CD4-positive, alpha-beta memory T cell (primary cell): ENCODE results near the gene CACNA1C. TPM values are rescaled to one million over a fixed set of nuclear protein-coding genes. Genes with fewer than 3 reads are reported as not detected.

Source experiments
- CTCF ChIA-PET: fragments of 350-600 bp; sonication (Branson Sonifier 250); formaldehyde crosslinking; loops from one replicate; lab custom pipeline; 2021; ENCODE audit warnings: inconsistent platforms; ENCODE audit not compliant: partially characterized antibody; lab: Charles Lee
- POLR2A ChIA-PET: fragments of 350-600 bp; sonication (Branson Sonifier 250); formaldehyde crosslinking; loops from one replicate; lab custom pipeline; 2021; ENCODE audit not compliant: partially characterized antibody; lab: Charles Lee
- DNase-seq, 5 donors: peaks; one replicate each; pipeline versions ENCODE4 v3.0.0 to v3.0.0-alpha.2; 2020 to 2022; ENCODE audit warnings: mixed read lengths in 1 of 5
- H3K27ac ChIP-seq: one replicate; pipeline ENCODE4 v1.7.0; 2013; ENCODE audit warnings: low read depth, low read length
- H3K27me3 ChIP-seq: 2 replicates; pipeline ENCODE4 v1.7.0; 2013; ENCODE audit warnings: mild to moderate bottlenecking, low read length, moderate library complexity; ENCODE audit not compliant: insufficient read depth
- H3K36me3 ChIP-seq: 2 replicates; pipeline ENCODE4 v1.7.0; 2013; ENCODE audit warnings: mild to moderate bottlenecking, low read length, moderate library complexity; ENCODE audit not compliant: insufficient read depth
- H3K4me1 ChIP-seq: 2 replicates; pipeline ENCODE4 v1.7.0; 2013; ENCODE audit warnings: mild to moderate bottlenecking, low read length, moderate library complexity; ENCODE audit not compliant: insufficient read depth
- H3K4me3 ChIP-seq, 2 donors: one replicate each; pipeline ENCODE4 v1.7.0; 2013; ENCODE audit warnings: low read length in 2 of 2, mild to moderate bottlenecking in 1 of 2
- H3K9me3 ChIP-seq, 2 donors: one replicate each; pipeline ENCODE4 v1.7.0; 2013; ENCODE audit warnings: low read length in 2 of 2, control low read depth in 1 of 2; ENCODE audit not compliant: control insufficient read depth in 1 of 2
- H3K27ac Mint-ChIP-seq, 7 donors: one replicate each; pipeline ENCODE4 v1.8.0; 2020 to 2021; ENCODE audit warnings: mixed read lengths in 7 of 7, mild to moderate bottlenecking in 6 of 7, inconsistent platforms in 3 of 7, moderate library complexity in 3 of 7
- H3K27me3 Mint-ChIP-seq, 2 donors: one replicate each; pipeline ENCODE4 v1.8.0; 2020 to 2021; ENCODE audit warnings: mixed read lengths in 2 of 2
- H3K36me3 Mint-ChIP-seq, 2 donors: one replicate each; pipeline ENCODE4 v1.8.0; 2020 to 2021; ENCODE audit warnings: mixed read lengths in 2 of 2, inconsistent platforms in 1 of 2, mild to moderate bottlenecking in 1 of 2
- H3K4me1 Mint-ChIP-seq, 4 donors: one replicate each; pipeline ENCODE4 v1.8.0; 2020 to 2021; ENCODE audit warnings: mixed read lengths in 4 of 4, mild to moderate bottlenecking in 1 of 4
- H3K4me3 Mint-ChIP-seq, 8 donors: one replicate each; pipeline ENCODE4 v1.8.0; 2020 to 2021; ENCODE audit warnings: mixed read lengths in 8 of 8, mild to moderate bottlenecking in 7 of 8, moderate library complexity in 6 of 8, inconsistent platforms in 3 of 8
- H3K9me3 Mint-ChIP-seq, 8 donors: one replicate each; pipeline ENCODE4 v1.8.0; 2020 to 2021; ENCODE audit warnings: mixed read lengths in 8 of 8, mild to moderate bottlenecking in 5 of 8, inconsistent platforms in 3 of 8, moderate library complexity in 1 of 8
- intact Hi-C: fragments of 100-400 bp; cut with micrococcal nuclease; formaldehyde crosslinking; loops from one replicate; pipeline ENCODE4 v1.15.1; 2023
- polyA plus RNA-seq, 2 donors: library from polyadenylated mRNA; unstranded; fragments of 300-500 nt; fragmentation: Illumina TruSeq; gene quantifications; one replicate each; pipeline ENCODE4 v1.2.3, GENCODE V29; 2021
- total RNA-seq, 2 experiments: library from RNA; stranded (reverse); gene quantifications; one replicate each; pipeline ENCODE4 v1.2.3, GENCODE V29; 2021

Gene CACNA1C
- total RNA-seq (under 1 TPM; 0.06 to 0.08 TPM), polyA plus RNA-seq (under 1 TPM; 0.05 to 0.21 TPM)

DNA sequence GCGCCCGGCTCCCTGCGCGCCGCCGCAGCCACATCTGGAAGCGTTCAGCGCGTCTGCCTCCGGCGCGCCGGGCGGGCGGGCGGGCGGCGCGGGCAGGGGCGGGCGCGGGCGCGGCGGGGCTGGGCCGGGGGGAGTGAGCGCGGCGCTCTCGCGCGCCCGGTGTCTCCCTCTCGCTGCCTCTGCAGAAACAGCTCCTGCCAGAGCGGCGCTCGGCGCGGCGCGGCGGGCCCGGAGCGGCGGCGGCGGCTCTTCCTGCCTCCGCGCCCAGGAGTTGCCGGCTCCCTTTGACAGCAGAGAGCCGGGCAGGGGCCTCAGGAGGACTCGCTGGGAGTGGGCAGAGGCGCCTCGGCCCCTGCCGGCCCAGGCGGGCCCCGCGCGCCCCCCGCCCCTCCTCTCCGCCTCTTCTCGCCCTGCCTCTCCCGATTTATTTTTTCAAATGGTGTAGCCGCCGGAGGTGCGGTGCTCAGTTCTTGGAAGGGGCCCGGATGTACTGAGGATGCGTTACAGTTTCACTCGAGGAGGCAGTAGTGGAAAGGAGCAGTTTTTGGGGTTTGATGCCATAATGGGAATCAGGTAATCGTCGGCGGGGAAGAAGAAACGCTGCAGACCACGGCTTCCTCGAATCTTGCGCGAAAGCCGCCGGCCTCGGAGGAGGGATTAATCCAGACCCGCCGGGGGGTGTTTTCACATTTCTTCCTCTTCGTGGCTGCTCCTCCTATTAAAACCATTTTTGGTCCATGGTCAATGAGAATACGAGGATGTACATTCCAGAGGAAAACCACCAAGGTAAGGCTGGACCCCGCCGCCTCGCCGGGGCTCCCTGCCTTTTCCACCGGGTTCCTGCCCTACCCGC lies at the start of gene CACNA1C:
Gene CACNA1C (plus strand): TSS at position 162 of the 853 bp plus-strand sequence. CDS start 576 bp downstream, at position 738.
- H3K9me3 ChIP-seq: no peaks in the 10 kb centered on the region
- Mint-ChIP-seq H3K27ac (peak within 1 kb of the TSS in 1 of 7 donors; percentile 54), H3K9me3 (peaks cover 0 to 1% (median 0%) of the 10 kb centered on the region in 8 donors), H3K27me3 (peaks cover 53 to 63% of the 10 kb centered on the region in 2 donors), H3K4me1 (peaks cover 13 to 27% (median 20%) of the 10 kb centered on the region in 4 donors), H3K4me3 (peak within 1 kb of the TSS; percentile 74 to 90 (median 86)), H3K36me3 (no peaks in the 10 kb centered on the region)
- H3K27me3 ChIP-seq: peaks cover 37% of the 10 kb centered on the region
- ChIA-PET POLR2A (no interaction called here), CTCF (no interaction called here)
- H3K4me1 ChIP-seq: peaks cover 6% of the 10 kb centered on the region
- intact Hi-C loops: no loop called here
- no peaks in the 10 kb centered on the region for H3K36me3 ChIP-seq
- no peak within 1 kb of the TSS for H3K27ac ChIP-seq
- H3K4me3 ChIP-seq: peak within 1 kb of the TSS; percentile 42 to 45
- peak; percentile 29 to 45 (median 38) for DNase-seq

DNA sequence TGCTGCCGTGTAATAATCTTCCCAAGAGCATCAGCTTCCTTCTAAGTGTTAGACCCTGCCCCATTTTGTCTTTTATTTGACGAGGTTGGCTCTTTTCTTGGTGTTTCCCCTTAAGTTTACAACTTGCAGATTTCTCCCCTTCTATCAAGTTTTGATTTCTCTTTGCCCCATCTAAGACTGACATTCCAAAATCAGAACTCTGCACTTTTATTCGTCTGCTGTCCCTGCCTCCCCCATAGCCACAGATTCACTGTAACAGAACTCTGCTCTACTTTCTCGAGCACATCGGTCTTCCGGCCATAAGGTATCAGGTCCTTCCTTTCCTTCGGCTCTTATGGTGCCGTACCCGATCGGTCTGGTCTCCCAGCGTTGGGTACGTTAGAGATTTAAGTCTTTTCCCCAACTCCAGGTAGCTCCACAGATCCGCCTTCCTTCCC lies 49.1 kb upstream of the CACNA1C start:
- POLR2A ChIA-PET: interaction anchor here (1.2 to 1.9 kb wide), 5 partner anchors 8 to 402 kb away, joined by 3 to 22 read pairs (median 6); no protein-coding TSS in a partner anchor
- peaks cover 30% of the 10 kb centered on the region for H3K4me1 ChIP-seq
- intact Hi-C loops: loop anchor here (1.0 to 10.0 kb wide), 5 partner anchors 31 to 791 kb away; partner anchors contain the start of gene FKBP4

GRCh38 chr12:2004113-2004929 lies 48.5 kb upstream of the CACNA1C start, which contains the start of gene DCP1B:
Gene DCP1B, minus strand, starts transcription at chr12:2004457. Its CDS starts 26 bp downstream, at chr12:2004431.
- Histone ChIP-seq H3K27ac (peak within 1 kb of the TSS; percentile 90), H3K27me3 (no peaks in the 10 kb centered on the region), H3K4me1 (peaks cover 30% of the 10 kb centered on the region), H3K36me3 (no peaks in the 10 kb centered on the region), H3K4me3 (peak within 1 kb of the TSS; percentile 77 to 97), H3K9me3 (no peaks in the 10 kb centered on the region)
- Mint-ChIP-seq H3K36me3 (peaks cover 6 to 9% of the 10 kb centered on the region in 2 donors), H3K4me3 (peak within 1 kb of the TSS; percentile 92 to 99 (median 98)), H3K27ac (peak within 1 kb of the TSS; percentile 92 to 99 (median 99)), H3K4me1 (peaks cover 22 to 40% (median 32%) of the 10 kb centered on the region in 4 donors), H3K27me3 (peaks cover 0 to 2% of the 10 kb centered on the region in 2 donors), H3K9me3 (no peaks in the 10 kb centered on the region)
- intact Hi-C loops: loop anchor here (1.0 to 10.0 kb wide), 5 partner anchors 30 to 790 kb away; partner anchors contain the start of gene FKBP4
- ChIA-PET CTCF (interaction anchor here (0.9 to 2.5 kb wide), 4 partner anchors 14 to 64 kb away, joined by 3 to 7 read pairs (median 4); no protein-coding TSS in a partner anchor), POLR2A (interaction anchor here (0.7 to 1.9 kb wide), 9 partner anchors 9 to 808 kb away, joined by 3 to 22 read pairs (median 5); partner anchors contain the start of gene ITFG2)
- DNase-seq: peak; percentile 89 to 95 (median 93)

More for the DNA sequence above, 49.1 kb upstream of the CACNA1C start:
- Histone ChIP-seq H3K27me3 (no peaks in the 10 kb centered on the region), H3K36me3 (no peaks in the 10 kb centered on the region), H3K4me3 (peak overlapping the region; percentile 77 to 97), H3K9me3 (no peaks in the 10 kb centered on the region), H3K27ac (peak overlapping the region; percentile 90)
- H3K4me3 Mint-ChIP-seq: peak overlapping the region; percentile 92 to 99 (median 98)
- H3K27me3 Mint-ChIP-seq: peaks cover 0 to 2% of the 10 kb centered on the region in 2 donors
- no peak for DNase-seq
- peaks cover 23 to 40% (median 32%) of the 10 kb centered on the region in 4 donors for H3K4me1 Mint-ChIP-seq
- H3K36me3 Mint-ChIP-seq: peaks cover 6 to 9% of the 10 kb centered on the region in 2 donors
- H3K27ac Mint-ChIP-seq: peak overlapping the region; percentile 92 to 99 (median 99)
- CTCF ChIA-PET: interaction anchor here (1.0 to 2.5 kb wide), 2 partner anchors 31 to 64 kb away, joined by 5 to 7 read pairs; no protein-coding TSS in a partner anchor
- no peaks in the 10 kb centered on the region for H3K9me3 Mint-ChIP-seq

DNA sequence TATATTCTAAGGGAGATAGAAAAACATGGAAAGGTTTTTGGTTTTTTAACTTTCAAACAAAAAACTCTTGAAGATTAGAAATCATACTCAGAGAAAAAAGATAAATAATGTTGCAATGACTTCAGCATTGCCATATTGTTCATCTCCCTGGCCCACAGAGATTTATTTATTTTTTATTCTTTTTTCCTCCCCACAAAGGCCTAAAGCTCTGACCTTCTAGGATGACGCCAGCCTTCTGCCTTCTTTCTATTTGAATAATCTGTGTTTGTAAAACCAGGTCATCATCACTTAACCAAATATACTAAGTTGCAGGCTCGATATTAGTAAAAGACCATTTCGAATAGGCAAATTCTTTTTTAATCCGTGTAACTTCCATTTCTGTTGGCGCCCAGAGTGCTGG lies 44.1 kb upstream of the CACNA1C start:
- Histone ChIP-seq H3K27ac (no peak overlapping the region), H3K36me3 (no peaks in the 10 kb centered on the region), H3K4me1 (peaks cover 6% of the 10 kb centered on the region), H3K4me3 (no peak overlapping the region), H3K9me3 (no peaks in the 10 kb centered on the region), H3K27me3 (no peaks in the 10 kb centered on the region)
- ChIA-PET CTCF (interaction anchor here (1.4 to 2.7 kb wide), 2 partner anchors 14 to 69 kb away, joined by 4 to 6 read pairs; no protein-coding TSS in a partner anchor), POLR2A (no interaction called here)
- DNase-seq: no peak
- Mint-ChIP-seq H3K27me3 (peaks cover 0 to 2% of the 10 kb centered on the region in 2 donors), H3K27ac (no peak overlapping the region), H3K4me3 (no peak overlapping the region), H3K9me3 (no peaks in the 10 kb centered on the region), H3K4me1 (peaks cover 7 to 14% (median 10%) of the 10 kb centered on the region in 4 donors), H3K36me3 (peaks cover 0 to 7% of the 10 kb centered on the region in 2 donors)
- intact Hi-C loops: loop anchor here (10.0 kb wide), 2 partner anchors 344 to 786 kb away; partner anchors contain the start of gene FKBP4

- Histone ChIP-seq H3K9me3 (no peaks in the 10 kb centered on the region), H3K36me3 (no peaks in the 10 kb centered on the region), H3K4me3 (no peak overlapping the region), H3K4me1 (peaks cover 4% of the 10 kb centered on the region), H3K27me3 (no peaks in the 10 kb centered on the region), H3K27ac (no peak overlapping the region)
- no peaks in the 10 kb centered on the region for H3K36me3 Mint-ChIP-seq
- intact Hi-C loops: loop anchor here (10.0 kb wide), 2 partner anchors 345 to 785 kb away; partner anchors contain the start of gene FKBP4
- peaks cover 0 to 2% of the 10 kb centered on the region in 2 donors for H3K27me3 Mint-ChIP-seq
- ChIA-PET POLR2A (no interaction called here), CTCF (interaction anchor here (1.0 to 2.7 kb wide), 4 partner anchors 9 to 70 kb away, joined by 3 to 6 read pairs (median 4); no protein-coding TSS in a partner anchor)
- H3K9me3 Mint-ChIP-seq: no peaks in the 10 kb centered on the region
- H3K4me1 Mint-ChIP-seq: peaks cover 0 to 5% (median 1%) of the 10 kb centered on the region in 4 donors
- no peak for DNase-seq
- no peak overlapping the region for H3K27ac Mint-ChIP-seq
- H3K4me3 Mint-ChIP-seq: no peak overlapping the region
Measured at GRCh38 chr12:2009623-2010022, 43.2 kb upstream of the CACNA1C start.
